Measurements from ENCODE around the gene RBM10. TPM values are rescaled to one million over a fixed set of nuclear protein-coding genes. Genes with fewer than 3 reads are reported as not detected.

Gene RBM10
- total and polyA plus RNA-seq, 3 donors from 2014 or later = 20.4 to 41.3 (median 28.5) TPM

GRCh38 chrX:47202316-47202715 lies 57.3 kb downstream of the RBM10 start:
- no peak overlapping the region for H3K27ac ChIP-seq

GRCh38 chrX:47202877-47203276 lies 57.9 kb downstream of the RBM10 start:
- no peak for TF ChIP-seq POLR2A (IDR thresholded peaks at IDR 0.05)
- TF ChIP-seq CTCF (IDR thresholded peaks at IDR 0.05) = no peak
- intact Hi-C loops (cut with DNase I; ENCODE audit: low total_unique reads) = no loop called here
- no peak for DNase-seq
- no peak overlapping the region for H3K27ac ChIP-seq
- no peaks in the 10 kb centered on the region for H3K4me1 ChIP-seq
- WGBS, 2 donors = 54% methylated on average over 4 of the region's 4 CpGs; no CpG with 5 or more reads in 1 of the 2 donors
- no peaks in the 10 kb centered on the region for H3K9me3 ChIP-seq
- H3K27me3 ChIP-seq = no peaks in the 10 kb centered on the region
- H3K36me3 ChIP-seq (ENCODE audit: low read depth, missing control alignments) = no peaks in the 10 kb centered on the region
- H3K4me3 ChIP-seq = no peak overlapping the region

More at GRCh38 chrX:47202316-47202715, 57.3 kb downstream of the RBM10 start:
- Histone ChIP-seq H3K9me3 (no peaks in the 10 kb centered on the region), H3K27me3 (no peaks in the 10 kb centered on the region), H3K36me3 (ENCODE audit: low read depth, missing control alignments) (no peaks in the 10 kb centered on the region), H3K4me3 (no peak overlapping the region), H3K4me1 (no peaks in the 10 kb centered on the region)
- no peak for DNase-seq
- intact Hi-C loops (cut with DNase I; ENCODE audit: low total_unique reads) = no loop called here
- WGBS, 2 donors = 87 to 93% methylated on average over 3 to 4 of the region's 11 CpGs
- TF ChIP-seq CTCF (IDR thresholded peaks at IDR 0.05) = no peak
- no peak for TF ChIP-seq POLR2A (IDR thresholded peaks at IDR 0.05)

DNA sequence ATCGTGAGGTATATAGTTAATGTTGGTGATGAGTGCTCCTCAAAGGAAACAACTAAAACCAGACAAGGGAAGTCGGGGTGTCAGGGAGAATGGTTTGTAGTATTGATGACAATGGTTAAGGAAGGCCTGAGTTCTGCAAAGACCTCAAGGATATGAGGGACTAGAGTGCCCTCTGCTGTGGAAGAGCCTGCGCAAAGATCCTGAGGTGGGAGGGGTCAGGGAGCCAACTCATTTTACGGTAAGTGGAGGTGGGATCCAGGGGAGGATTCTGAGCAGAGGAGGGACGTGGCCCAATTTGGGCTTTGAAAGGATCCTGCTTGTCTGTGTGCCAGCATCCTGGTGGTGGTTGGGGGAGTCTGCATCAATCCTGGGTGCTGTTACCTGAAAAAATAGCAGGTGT lies 59.9 kb downstream of the RBM10 start:
- 55 to 60% methylated on average over 5 of the region's 5 CpGs for WGBS, 2 donors
- no peaks in the 10 kb centered on the region for H3K27me3 ChIP-seq
- H3K4me3 ChIP-seq = no peak overlapping the region
- intact Hi-C loops (cut with DNase I; ENCODE audit: low total_unique reads) = no loop called here
- TF ChIP-seq POLR2A (IDR thresholded peaks at IDR 0.05) (no peak), CTCF (IDR thresholded peaks at IDR 0.05) (no peak)
- no peaks in the 10 kb centered on the region for H3K36me3 ChIP-seq (ENCODE audit: low read depth, missing control alignments)
- no peaks in the 10 kb centered on the region for H3K9me3 ChIP-seq
- no peaks in the 10 kb centered on the region for H3K4me1 ChIP-seq
- H3K27ac ChIP-seq = no peak overlapping the region
- no peak for DNase-seq

GRCh38 chrX:47206316-47206715 lies 61.3 kb downstream of the RBM10 start:
- intact Hi-C loops (cut with DNase I; ENCODE audit: low total_unique reads) = no loop called here
- DNase-seq = no peak
- H3K36me3 ChIP-seq (ENCODE audit: low read depth, missing control alignments) = no peaks in the 10 kb centered on the region

More at GRCh38 chrX:47206316-47206715, 61.3 kb downstream of the RBM10 start:
- TF ChIP-seq POLR2A (IDR thresholded peaks at IDR 0.05) (no peak), CTCF (IDR thresholded peaks at IDR 0.05) (no peak)
- no peaks in the 10 kb centered on the region for H3K4me1 ChIP-seq
- no peak overlapping the region for H3K4me3 ChIP-seq
- 51 to 70% methylated on average over 3 of the region's 3 CpGs for WGBS, 2 donors
- H3K27ac ChIP-seq = no peak overlapping the region
- H3K9me3 ChIP-seq = no peaks in the 10 kb centered on the region
- no peaks in the 10 kb centered on the region for H3K27me3 ChIP-seq

All from testis (tissue), 3 donors.